ENCODE results near the gene PDZRN3.

The PDZRN3 gene

GRCh38 chr3:73586628-73587027, 38.1 kb downstream of the PDZRN3 start:
- Mint-ChIP-seq H3K27ac (no peak overlapping the region), H3K36me3 (ENCODE audit: low read depth) (no peaks in the 10 kb centered on the region), H3K27me3 (peaks cover under 1% of the 10 kb centered on the region), H3K4me3 (no peak overlapping the region), H3K9me3 (peaks cover 4% of the 10 kb centered on the region), H3K4me1 (ENCODE audit: low read depth) (no peaks in the 10 kb centered on the region)

- no peak overlapping the region for H3K4me3 Mint-ChIP-seq
- H3K27me3 Mint-ChIP-seq: no peaks in the 10 kb centered on the region
- peaks cover 4% of the 10 kb centered on the region for H3K9me3 Mint-ChIP-seq
- H3K36me3 Mint-ChIP-seq (ENCODE audit: low read depth): no peaks in the 10 kb centered on the region
- no peak overlapping the region for H3K27ac Mint-ChIP-seq
- H3K4me1 Mint-ChIP-seq (ENCODE audit: low read depth): no peaks in the 10 kb centered on the region
Measured at GRCh38 chr3:73586190-73586589, 38.6 kb downstream of the PDZRN3 start.

- Mint-ChIP-seq H3K27me3 (no peaks in the 10 kb centered on the region), H3K9me3 (peaks cover 4% of the 10 kb centered on the region), H3K36me3 (ENCODE audit: low read depth) (no peaks in the 10 kb centered on the region), H3K4me1 (ENCODE audit: low read depth) (no peaks in the 10 kb centered on the region), H3K27ac (no peak overlapping the region), H3K4me3 (no peak overlapping the region)
Measured at GRCh38 chr3:73584873-73585272, 39.9 kb downstream of the PDZRN3 start.

- Mint-ChIP-seq H3K27me3 (no peaks in the 10 kb centered on the region), H3K27ac (no peak overlapping the region), H3K4me3 (no peak overlapping the region), H3K36me3 (ENCODE audit: low read depth) (no peaks in the 10 kb centered on the region), H3K4me1 (ENCODE audit: low read depth) (no peaks in the 10 kb centered on the region), H3K9me3 (peaks cover 4% of the 10 kb centered on the region)
Measured at GRCh38 chr3:73582535-73582934, 42.2 kb downstream of the PDZRN3 start.

GRCh38 chr3:73581134-73581846, 43.5 kb downstream of the PDZRN3 start:
- Mint-ChIP-seq H3K27me3 (no peaks in the 10 kb centered on the region), H3K9me3 (no peaks in the 10 kb centered on the region), H3K36me3 (ENCODE audit: low read depth) (no peaks in the 10 kb centered on the region), H3K4me3 (no peak overlapping the region), H3K4me1 (ENCODE audit: low read depth) (no peaks in the 10 kb centered on the region), H3K27ac (no peak overlapping the region)

GRCh38 chr3:73580343-73580742, 44.4 kb downstream of the PDZRN3 start:
- Mint-ChIP-seq H3K9me3 (no peaks in the 10 kb centered on the region), H3K4me1 (ENCODE audit: low read depth) (no peaks in the 10 kb centered on the region), H3K4me3 (no peak overlapping the region), H3K27me3 (peaks cover under 1% of the 10 kb centered on the region), H3K27ac (no peak overlapping the region), H3K36me3 (ENCODE audit: low read depth) (no peaks in the 10 kb centered on the region)

- Mint-ChIP-seq H3K36me3 (ENCODE audit: low read depth) (no peaks in the 10 kb centered on the region), H3K27me3 (peaks cover 9% of the 10 kb centered on the region), H3K4me1 (ENCODE audit: low read depth) (no peaks in the 10 kb centered on the region), H3K9me3 (no peaks in the 10 kb centered on the region), H3K27ac (no peak overlapping the region), H3K4me3 (no peak overlapping the region)
Measured at GRCh38 chr3:73577704-73578103, 47.0 kb downstream of the PDZRN3 start.

- Mint-ChIP-seq H3K4me1 (ENCODE audit: low read depth) (no peaks in the 10 kb centered on the region), H3K27ac (no peak overlapping the region), H3K4me3 (no peak overlapping the region), H3K27me3 (peaks cover 16% of the 10 kb centered on the region), H3K9me3 (no peaks in the 10 kb centered on the region), H3K36me3 (ENCODE audit: low read depth) (no peaks in the 10 kb centered on the region)
Measured at GRCh38 chr3:73576999-73577461, 47.7 kb downstream of the PDZRN3 start.

GRCh38 chr3:73575953-73576352, 48.8 kb downstream of the PDZRN3 start:
- no peaks in the 10 kb centered on the region for H3K4me1 Mint-ChIP-seq (ENCODE audit: low read depth)
- no peak overlapping the region for H3K4me3 Mint-ChIP-seq

GRCh38 chr3:73575519-73575918, 49.2 kb downstream of the PDZRN3 start:
- H3K27ac Mint-ChIP-seq: no peak overlapping the region
- H3K9me3 Mint-ChIP-seq: no peaks in the 10 kb centered on the region
- H3K4me1 Mint-ChIP-seq (ENCODE audit: low read depth): no peaks in the 10 kb centered on the region
- peaks cover 31% of the 10 kb centered on the region for H3K27me3 Mint-ChIP-seq
- H3K4me3 Mint-ChIP-seq: no peak overlapping the region
- no peaks in the 10 kb centered on the region for H3K36me3 Mint-ChIP-seq (ENCODE audit: low read depth)

More at GRCh38 chr3:73575953-73576352, 48.8 kb downstream of the PDZRN3 start:
- H3K27me3 Mint-ChIP-seq: peaks cover 27% of the 10 kb centered on the region
- H3K9me3 Mint-ChIP-seq: no peaks in the 10 kb centered on the region
- H3K36me3 Mint-ChIP-seq (ENCODE audit: low read depth): no peaks in the 10 kb centered on the region
- H3K27ac Mint-ChIP-seq: no peak overlapping the region

GRCh38 chr3:73573204-73573603, 51.5 kb downstream of the PDZRN3 start:
- Mint-ChIP-seq H3K27me3 (peaks cover 46% of the 10 kb centered on the region), H3K36me3 (ENCODE audit: low read depth) (no peaks in the 10 kb centered on the region), H3K4me3 (no peak overlapping the region), H3K4me1 (ENCODE audit: low read depth) (no peaks in the 10 kb centered on the region), H3K27ac (no peak overlapping the region), H3K9me3 (no peaks in the 10 kb centered on the region)

- Mint-ChIP-seq H3K4me3 (no peak overlapping the region), H3K9me3 (no peaks in the 10 kb centered on the region), H3K27me3 (peaks cover 46% of the 10 kb centered on the region), H3K36me3 (ENCODE audit: low read depth) (no peaks in the 10 kb centered on the region), H3K27ac (no peak overlapping the region), H3K4me1 (ENCODE audit: low read depth) (no peaks in the 10 kb centered on the region)
Measured at GRCh38 chr3:73572368-73572767, 52.4 kb downstream of the PDZRN3 start.

GRCh38 chr3:73571238-73571794, 53.4 kb downstream of the PDZRN3 start:
- Mint-ChIP-seq H3K9me3 (no peaks in the 10 kb centered on the region), H3K36me3 (ENCODE audit: low read depth) (no peaks in the 10 kb centered on the region), H3K27ac (no peak overlapping the region), H3K4me1 (ENCODE audit: low read depth) (no peaks in the 10 kb centered on the region), H3K27me3 (peaks cover 50% of the 10 kb centered on the region), H3K4me3 (no peak overlapping the region)

GRCh38 chr3:73569246-73569760, 55.4 kb downstream of the PDZRN3 start:
- H3K27me3 Mint-ChIP-seq: peaks cover 45% of the 10 kb centered on the region
- H3K4me3 Mint-ChIP-seq: no peak overlapping the region
- no peaks in the 10 kb centered on the region for H3K9me3 Mint-ChIP-seq
- H3K27ac Mint-ChIP-seq: no peak overlapping the region
- no peaks in the 10 kb centered on the region for H3K4me1 Mint-ChIP-seq (ENCODE audit: low read depth)
- H3K36me3 Mint-ChIP-seq (ENCODE audit: low read depth): no peaks in the 10 kb centered on the region

- H3K27ac Mint-ChIP-seq: no peak overlapping the region
- no peaks in the 10 kb centered on the region for H3K4me1 Mint-ChIP-seq (ENCODE audit: low read depth)
- H3K27me3 Mint-ChIP-seq: peaks cover 45% of the 10 kb centered on the region
- no peak overlapping the region for H3K4me3 Mint-ChIP-seq
- H3K9me3 Mint-ChIP-seq: no peaks in the 10 kb centered on the region
- no peaks in the 10 kb centered on the region for H3K36me3 Mint-ChIP-seq (ENCODE audit: low read depth)
Measured at GRCh38 chr3:73568371-73568862, 56.3 kb downstream of the PDZRN3 start.

Data from stimulated activated naive CD8-positive, alpha-beta T cell treated with anti-CD3 and anti-CD28 coated beads, Interleukin-15, Interleukin-2, amounts not matched to agents 100 ng/mL and 50 ng/mL, for 24 hours (primary cell).